Pancreas (tissue), 10 donors: ENCODE data around the gene B4GALNT3. TPM values are rescaled to one million over a fixed set of nuclear protein-coding genes. Genes with fewer than 3 reads are reported as not detected.

Experiments
- ATAC-seq, 4 donors: fragments of 200-7000 bp; cut with Tn5 transposase; one replicate each; pipeline versions ENCODE4 v1.8.0 to v1.9.1; 2020; ENCODE audit warnings: mild to moderate bottlenecking in 4 of 4, moderate library complexity in 4 of 4
- DNase-seq, 6 donors: peaks; one replicate each; pipeline ENCODE4 v3.0.0-alpha.2; 2020
- FAIRE-seq: peaks from 2 replicates; lab custom pipeline; 2012; peaks lifted over from hg19 to GRCh38; lab: Jason Lieb, UNC
- H3K27ac ChIP-seq, 4 donors: fragments of 200-600 bp; sonication (generic); 1 replicate in 3 of 4; 2 replicates in 1 of 4; pipeline versions ENCODE4 v1.5.0 to v1.8.0; 2020
- H3K27me3 ChIP-seq, 4 donors: fragments of 200-600 bp; one replicate each; pipeline ENCODE4 v1.8.0; 2021
- H3K36me3 ChIP-seq, 3 donors: fragments of 200-600 bp; sonication (generic) in 1 of 3; one replicate each; pipeline versions ENCODE4 v1.5.0 to v1.8.0; 2020 to 2021
- H3K4me1 ChIP-seq, 3 donors: fragments of 200-600 bp; one replicate each; pipeline ENCODE4 v1.8.0; 2021
- H3K4me3 ChIP-seq, 4 donors: fragments of 200-600 bp; sonication (generic) in 2 of 4; one replicate each; pipeline versions ENCODE4 v1.5.0 to v1.8.0; 2020 to 2021
- H3K9me3 ChIP-seq, 4 donors: fragments of 200-600 bp; one replicate each; pipeline ENCODE4 v1.8.0; 2021
- CTCF ChIP-seq, 4 donors: fragments of 200-600 bp; sonication (generic) in 3 of 4; IDR thresholded peaks; one replicate each; pipeline versions ENCODE4 v1.5.0 to v1.8.0; 2021; ENCODE audit warnings: antibody characterized with exemption in 4 of 4
- WGBS, 2 donors: extraction: QIAGEN DNeasy Blood & Tissue Kit; methylation state at CpG; one replicate each; pipeline ENCODE4 v1.1.7; 2013; 5-methylcytosine and 5-hydroxymethylcytosine counted together
- intact Hi-C, 3 donors: fragments of 100-400 bp; cut with DNase I; formaldehyde crosslinking; loops; one replicate each; pipeline versions ENCODE4 v1.11.1 to v1.14.2; 2022
- polyA plus RNA-seq, 2 donors: library from polyadenylated mRNA; stranded (reverse); fragments of 200-250 nt; gene quantifications; one replicate each; pipeline ENCODE4 v1.2.3, GENCODE V29; 2013
- total RNA-seq, 6 donors: library from RNA; stranded (reverse); fragmentation: NEBNext Ultra II Directional in 4 of 6; extraction: Animal tissue kit (Norgen Biotek cat#: 25700) in 4 of 6; gene quantifications; one replicate each; pipeline versions ENCODE4 v1.2.1 to v1.2.4, GENCODE V29; 2021 to 2023
- donor health status: healthy with polysubstance abuse.
- donor health status: DM: no; HTN: no; CAD: no; lungs with moderate emphysema.
- donor health status: DM: no; HTN: no; CAD: no.
- donor health status: control.
- donor health status: control.
- donor health status: Bipolar disorder and iron deficiency.
- donor health status: DM: yes; HTN: yes; CAD: no.
- donor health status: DM: no; HTN: no; CAD: no.
- donor health status: DM: no; HTN: no; CAD: no.
- donor health status: DM: yes; HTN: yes; CAD: no.

B4GALNT3 gene
- total and polyA plus RNA-seq, 8 donors: 3.8 to 19.5 (median 7.7) TPM

GRCh38 chr12:569091-569676, 109.4 kb downstream of the B4GALNT3 start:
- H3K27ac ChIP-seq: no peak overlapping the region
- peak overlapping the region in 1 of 4 donors; percentile 59 for H3K4me3 ChIP-seq
- TF ChIP-seq CTCF (IDR thresholded peaks at IDR 0.05): no peak
- DNase-seq (no peak), FAIRE-seq (no peak), ATAC-seq (no peak)
- WGBS, 2 donors: 59 to 73% methylated on average over 6 of the region's 6 CpGs
- H3K27me3 ChIP-seq: no peaks in the 10 kb centered on the region
- no peaks in the 10 kb centered on the region for H3K4me1 ChIP-seq
- intact Hi-C loops: loop anchor here in 2 of 3 donors (10.0 kb wide), 3 partner anchors 186 to 526 kb away; partner anchors contain the start of gene WNK1 (in 1 of the 2)
- no peaks in the 10 kb centered on the region for H3K36me3 ChIP-seq
- H3K9me3 ChIP-seq: no peaks in the 10 kb centered on the region

- WGBS, 2 donors: 1% methylated on average over 43 to 44 of the region's 44 CpGs
- Histone ChIP-seq H3K36me3 (no peaks in the 10 kb centered on the region), H3K27ac (peak overlapping the region in 2 of 4 donors; percentile 55 to 72), H3K9me3 (no peaks in the 10 kb centered on the region), H3K4me1 (no peaks in the 10 kb centered on the region), H3K27me3 (no peaks in the 10 kb centered on the region), H3K4me3 (peak overlapping the region; percentile 29 to 59 (median 41))
- peak; percentile 89 to 94 (median 93) for TF ChIP-seq CTCF (IDR thresholded peaks at IDR 0.05)
- FAIRE-seq: no peak
- ATAC-seq: peak; percentile 88 to 93 (median 90)
- DNase-seq: peak; percentile 65 to 95 (median 83)
- intact Hi-C loops: loop anchor here in 2 of 3 donors (5.0 to 10.0 kb wide), 5 partner anchors 185 to 525 kb away; partner anchors contain the start of gene WNK1 (in 1 of the 2)
These were observed 110.2 kb downstream of the B4GALNT3 start for GRCh38 chr12:569803-570434.

GRCh38 chr12:570435-570920, 110.7 kb downstream of the B4GALNT3 start:
- Histone ChIP-seq H3K9me3 (no peaks in the 10 kb centered on the region), H3K4me3 (peak overlapping the region; percentile 29 to 59 (median 41)), H3K27me3 (no peaks in the 10 kb centered on the region), H3K4me1 (no peaks in the 10 kb centered on the region), H3K36me3 (no peaks in the 10 kb centered on the region), H3K27ac (peak overlapping the region in 3 of 4 donors; percentile 39 to 72 (median 55))
- intact Hi-C loops: loop anchor here in 2 of 3 donors (5.0 kb wide), 2 partner anchors 247 to 382 kb away; no protein-coding TSS in a partner anchor
- ATAC-seq: peak; percentile 64 to 85 (median 78)
- no peak for TF ChIP-seq CTCF (IDR thresholded peaks at IDR 0.05)
- no peak for FAIRE-seq
- peak in 5 of 6 donors; percentile 33 to 69 (median 58) for DNase-seq
- WGBS, 2 donors: 24 to 38% methylated on average over 19 to 22 of the region's 22 CpGs

GRCh38 chr12:570921-571794, 111.4 kb downstream of the B4GALNT3 start:
- no peak for TF ChIP-seq CTCF (IDR thresholded peaks at IDR 0.05)
- H3K36me3 ChIP-seq: no peaks in the 10 kb centered on the region
- peak in 4 of 6 donors; percentile 49 to 60 (median 54) for DNase-seq
- no peak for FAIRE-seq
- H3K4me1 ChIP-seq: no peaks in the 10 kb centered on the region
- H3K27me3 ChIP-seq: no peaks in the 10 kb centered on the region
- 48 to 54% methylated on average over 20 to 22 of the region's 22 CpGs for WGBS, 2 donors
- no peaks in the 10 kb centered on the region for H3K9me3 ChIP-seq
- intact Hi-C loops: loop anchor here in 2 of 3 donors (5.0 kb wide), 2 partner anchors 246 to 381 kb away; no protein-coding TSS in a partner anchor
- peak overlapping the region; percentile 33 to 72 (median 47) for H3K27ac ChIP-seq
- peak overlapping the region in 3 of 4 donors; percentile 29 to 59 (median 39) for H3K4me3 ChIP-seq
- ATAC-seq: peak; percentile 21 to 38 (median 29)
